GM10266 (cell line): ENCODE results near the gene CDKN2AIP.

Experiments
- DNase-seq: peaks from one replicate; pipeline ENCODE4 v3.0.0; 2012; ENCODE audit errors: extremely low spot score
- TF ChIP-seq, protein P1 (sequence below): IDR thresholded peaks from 2 replicates; pipeline ENCODE4 v1.5.1; 2012; ENCODE audit warnings: mild to moderate bottlenecking, low read depth; ENCODE audit not compliant: control insufficient read depth, insufficient read depth; ENCODE audit errors: missing control alignments

CDKN2AIP gene

DNA sequence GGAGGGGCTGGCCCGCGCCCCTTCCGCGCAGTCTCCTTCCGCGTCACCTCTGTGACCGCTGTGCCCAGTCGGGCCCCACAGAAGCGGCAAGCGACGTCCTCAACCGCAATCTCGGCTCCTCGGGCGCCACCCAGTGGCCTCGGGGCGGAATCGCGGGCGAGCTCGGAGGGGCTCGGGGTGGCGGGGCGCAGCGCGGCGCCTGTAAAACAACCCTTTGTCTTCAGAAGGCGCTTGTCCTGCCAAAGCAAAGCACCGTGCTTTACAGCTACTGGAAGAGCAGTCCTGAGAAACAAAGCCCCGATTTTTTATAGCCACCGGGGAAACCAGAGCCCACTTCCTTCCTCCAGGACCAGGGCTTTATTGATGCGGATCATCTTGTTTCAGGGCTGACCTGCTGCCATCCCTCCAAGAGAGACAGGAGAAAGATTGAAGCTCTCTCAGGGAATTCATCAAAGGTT is 37.3 kb upstream of the CDKN2AIP start:
- DNase-seq: peak; percentile 83
- TF ChIP-seq, protein P1, sequence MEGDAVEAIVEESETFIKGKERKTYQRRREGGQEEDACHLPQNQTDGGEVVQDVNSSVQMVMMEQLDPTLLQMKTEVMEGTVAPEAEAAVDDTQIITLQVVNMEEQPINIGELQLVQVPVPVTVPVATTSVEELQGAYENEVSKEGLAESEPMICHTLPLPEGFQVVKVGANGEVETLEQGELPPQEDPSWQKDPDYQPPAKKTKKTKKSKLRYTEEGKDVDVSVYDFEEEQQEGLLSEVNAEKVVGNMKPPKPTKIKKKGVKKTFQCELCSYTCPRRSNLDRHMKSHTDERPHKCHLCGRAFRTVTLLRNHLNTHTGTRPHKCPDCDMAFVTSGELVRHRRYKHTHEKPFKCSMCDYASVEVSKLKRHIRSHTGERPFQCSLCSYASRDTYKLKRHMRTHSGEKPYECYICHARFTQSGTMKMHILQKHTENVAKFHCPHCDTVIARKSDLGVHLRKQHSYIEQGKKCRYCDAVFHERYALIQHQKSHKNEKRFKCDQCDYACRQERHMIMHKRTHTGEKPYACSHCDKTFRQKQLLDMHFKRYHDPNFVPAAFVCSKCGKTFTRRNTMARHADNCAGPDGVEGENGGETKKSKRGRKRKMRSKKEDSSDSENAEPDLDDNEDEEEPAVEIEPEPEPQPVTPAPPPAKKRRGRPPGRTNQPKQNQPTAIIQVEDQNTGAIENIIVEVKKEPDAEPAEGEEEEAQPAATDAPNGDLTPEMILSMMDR: peak; percentile 97

DNA sequence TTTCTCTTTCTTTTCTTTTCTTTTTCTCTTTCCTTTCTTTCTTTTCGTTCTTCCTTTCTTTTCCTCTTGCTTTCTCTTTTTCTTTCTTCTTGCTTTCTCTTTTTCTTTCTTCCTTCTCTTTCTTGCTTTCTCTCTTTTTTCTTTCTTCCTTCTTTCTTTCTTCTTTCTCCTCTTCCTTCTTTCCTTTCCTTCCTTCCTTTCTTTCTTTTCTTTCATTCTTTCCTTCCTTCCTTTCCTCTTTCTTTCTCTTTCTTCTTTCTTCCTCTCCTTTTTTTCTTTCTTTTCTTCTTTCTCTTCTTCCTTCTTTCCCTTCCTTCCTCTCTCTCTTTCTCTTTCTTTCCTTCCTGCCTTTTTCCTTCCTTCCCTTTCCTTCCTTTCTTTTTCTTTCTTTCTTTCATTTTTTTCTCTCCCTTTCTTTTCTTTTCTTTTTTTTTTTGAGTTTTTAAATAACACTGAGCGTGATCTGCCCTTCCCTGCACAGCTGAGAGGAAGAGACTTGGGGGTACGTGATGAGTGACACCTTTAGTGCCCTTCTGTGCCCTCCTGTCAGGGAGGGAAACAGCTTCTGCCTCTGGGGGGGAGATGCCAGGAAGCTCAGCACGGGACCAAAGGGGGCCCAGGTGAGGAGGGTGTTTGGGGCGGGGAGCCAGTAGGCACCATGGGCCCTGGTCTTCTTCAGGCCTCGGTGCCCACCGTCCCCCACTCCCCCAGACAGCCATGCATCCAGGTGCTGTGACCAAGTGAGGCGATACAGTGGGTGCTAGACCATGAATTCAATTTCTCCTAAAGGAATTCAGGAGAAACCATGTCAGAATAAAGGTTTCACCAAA is 36.6 kb upstream of the CDKN2AIP start:
- TF ChIP-seq, protein P1: no peak

DNA sequence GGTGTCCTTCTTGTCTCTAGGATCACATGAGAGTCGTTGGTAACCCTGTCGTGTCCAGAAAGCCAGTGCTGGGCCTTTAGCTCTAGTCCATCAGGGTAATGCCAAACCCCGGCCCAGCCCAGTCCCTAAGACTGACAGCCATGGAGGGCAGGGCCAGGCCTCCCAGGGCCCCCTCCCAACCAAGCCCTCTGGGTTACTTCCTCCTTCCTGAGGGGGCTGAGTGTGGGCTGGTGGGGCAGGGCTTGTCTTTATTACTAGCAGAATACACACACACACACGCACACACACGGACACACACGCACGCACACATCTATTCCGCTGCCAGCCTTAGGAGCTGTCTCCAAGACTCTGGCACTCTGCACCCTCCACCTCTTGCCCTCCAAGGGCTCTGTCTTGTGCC is 35.6 kb upstream of the CDKN2AIP start:
- no peak for DNase-seq
- TF ChIP-seq, protein P1: no peak

More for the DNA sequence above, 36.6 kb upstream of the CDKN2AIP start:
- no peak for DNase-seq

DNA sequence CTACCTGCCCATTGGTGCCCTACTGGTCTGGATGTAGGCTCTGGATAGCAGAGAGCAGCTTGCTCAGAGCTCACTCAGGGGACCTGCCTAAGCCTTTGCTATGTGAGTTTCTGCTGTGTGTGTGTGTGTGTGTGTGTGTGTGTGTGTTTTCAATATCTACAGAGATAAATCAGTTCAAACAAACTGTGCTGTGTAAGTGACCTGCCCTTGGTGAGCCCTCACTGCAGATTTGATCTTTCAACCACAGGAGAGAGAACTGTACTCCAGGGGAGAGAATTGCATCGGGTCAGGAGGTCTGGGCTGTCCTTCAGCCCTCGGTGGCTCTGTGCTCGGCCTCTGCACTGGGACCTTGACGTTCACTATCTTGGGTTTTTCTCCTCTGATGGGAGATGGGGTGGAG is 35.0 kb upstream of the CDKN2AIP start:
- TF ChIP-seq, protein P1: no peak
- DNase-seq: no peak

DNA sequence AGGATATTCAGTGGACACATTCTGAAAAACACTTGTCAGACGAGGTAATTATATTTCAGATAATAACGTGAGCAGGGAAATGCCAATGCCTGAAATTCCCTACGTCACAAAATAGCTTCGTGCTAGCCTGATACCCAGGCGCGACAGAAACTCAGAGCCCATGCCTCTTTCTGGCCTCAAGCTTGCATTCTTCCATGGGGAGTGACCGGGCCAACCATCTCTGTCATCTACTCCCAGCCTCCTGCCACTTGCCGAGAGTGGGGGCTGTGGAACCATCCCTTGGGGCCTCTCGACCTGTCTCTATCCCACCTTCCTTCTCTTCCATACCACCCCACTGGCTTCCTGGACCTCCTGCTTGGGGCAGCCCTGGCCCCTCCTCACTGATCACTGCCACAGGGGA is 34.5 kb upstream of the CDKN2AIP start:
- TF ChIP-seq, protein P1: no peak
- no peak for DNase-seq

DNA sequence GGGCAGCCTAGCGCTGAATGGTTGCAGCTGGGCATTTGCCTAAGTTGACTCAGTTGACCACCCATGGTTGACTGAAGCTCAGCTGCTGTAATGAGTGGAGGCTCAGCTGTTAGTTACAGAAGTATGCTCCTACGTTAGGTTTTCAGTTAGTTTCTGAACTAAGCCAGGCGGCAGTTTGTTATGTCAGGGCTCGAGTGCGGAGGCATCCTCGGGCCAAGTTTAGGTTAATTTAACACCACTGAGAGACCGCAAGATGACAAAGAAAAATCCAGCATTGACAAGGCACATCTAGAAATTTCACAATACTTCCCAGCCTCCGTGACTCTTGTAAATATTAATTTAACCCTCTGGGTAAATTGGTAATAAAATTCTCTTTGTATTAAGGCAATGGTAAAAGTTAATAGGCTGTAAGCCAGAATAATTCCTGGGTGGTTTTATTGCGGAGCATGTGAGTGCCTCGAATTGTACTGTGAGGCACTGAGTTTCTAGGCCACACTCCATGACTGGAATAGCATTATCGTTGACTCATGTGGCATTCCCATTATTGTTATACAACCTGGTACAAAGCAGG is 33.1 kb upstream of the CDKN2AIP start:
- TF ChIP-seq, protein P1: no peak
- no peak for DNase-seq

DNA sequence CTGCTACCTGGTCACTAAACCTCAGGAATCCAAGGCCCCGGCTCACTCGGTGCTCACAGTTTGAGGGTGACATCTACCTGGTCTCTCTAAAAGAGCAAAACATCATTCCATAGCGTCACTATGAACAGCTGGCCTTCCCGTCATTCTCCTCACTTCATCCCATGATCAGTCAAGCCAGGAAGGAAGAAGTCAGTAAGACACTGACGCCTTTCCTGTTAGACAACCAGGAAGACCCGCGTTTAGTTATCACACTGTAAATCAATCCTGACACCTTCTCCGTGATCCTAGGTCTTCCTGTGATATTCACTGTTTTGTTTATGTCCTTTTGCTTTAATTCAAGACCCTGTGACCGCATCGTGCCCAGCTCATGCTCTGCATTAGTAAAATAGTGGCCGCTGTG is 31.6 kb upstream of the CDKN2AIP start:
- no peak for DNase-seq
- TF ChIP-seq, protein P1: no peak
